GM12864 (cell line): ENCODE results near the gene MOBP.

Experiments used
- DNase-seq: peaks from one replicate; pipeline ENCODE4 v3.0.0-alpha.2; 2011; ENCODE audit warnings: low read depth
- H3K4me3 ChIP-seq: 2 replicates; pipeline ENCODE4 v1.5.1; 2011; ENCODE audit warnings: mild to moderate bottlenecking, low read depth, low read length, control low read depth
- CTCF ChIP-seq: IDR thresholded peaks from 2 replicates; pipeline ENCODE4 v1.5.1; 2011; ENCODE audit warnings: low read depth, mild to moderate bottlenecking, moderate library complexity, low read length, control low read depth, inconsistent platforms; ENCODE audit errors: missing control alignments

Gene MOBP

GRCh38 chr3:39474126-39474515, 6.6 kb downstream of the MOBP start:
- H3K4me3 ChIP-seq: no peak overlapping the region
- no peak for DNase-seq
- TF ChIP-seq CTCF: no peak

- DNase-seq: no peak
- no peak overlapping the region for H3K4me3 ChIP-seq
- TF ChIP-seq CTCF: no peak
Observed at GRCh38 chr3:39476783-39477182, 9.3 kb downstream of the MOBP start.

- no peak for DNase-seq
- no peak overlapping the region for H3K4me3 ChIP-seq
- TF ChIP-seq CTCF: no peak
Observed at GRCh38 chr3:39478226-39478625, 10.7 kb downstream of the MOBP start.

- DNase-seq: no peak
- H3K4me3 ChIP-seq: no peak overlapping the region
- no peak for TF ChIP-seq CTCF
Observed at GRCh38 chr3:39479701-39480414, 12.4 kb downstream of the MOBP start.

- H3K4me3 ChIP-seq: no peak overlapping the region
- DNase-seq: no peak
- TF ChIP-seq CTCF: no peak
Observed at GRCh38 chr3:39485547-39485946, 18.1 kb downstream of the MOBP start.

- no peak for DNase-seq
- no peak overlapping the region for H3K4me3 ChIP-seq
- TF ChIP-seq CTCF: no peak
Observed at GRCh38 chr3:39491014-39491413, 23.5 kb downstream of the MOBP start.

GRCh38 chr3:39491733-39492350, 24.4 kb downstream of the MOBP start:
- H3K4me3 ChIP-seq: no peak overlapping the region
- no peak for TF ChIP-seq CTCF
- DNase-seq: no peak
